ENCODE results near the gene CD320.
A peak's percentile ranks its signal among the peaks of the same experiment; 100 is the strongest.
"Not testable (repeated sequence)": the region's sequence is repeated elsewhere in the genome, so short reads cannot be mapped to it uniquely, and the experiment has no call there.

CD320 gene

DNA sequence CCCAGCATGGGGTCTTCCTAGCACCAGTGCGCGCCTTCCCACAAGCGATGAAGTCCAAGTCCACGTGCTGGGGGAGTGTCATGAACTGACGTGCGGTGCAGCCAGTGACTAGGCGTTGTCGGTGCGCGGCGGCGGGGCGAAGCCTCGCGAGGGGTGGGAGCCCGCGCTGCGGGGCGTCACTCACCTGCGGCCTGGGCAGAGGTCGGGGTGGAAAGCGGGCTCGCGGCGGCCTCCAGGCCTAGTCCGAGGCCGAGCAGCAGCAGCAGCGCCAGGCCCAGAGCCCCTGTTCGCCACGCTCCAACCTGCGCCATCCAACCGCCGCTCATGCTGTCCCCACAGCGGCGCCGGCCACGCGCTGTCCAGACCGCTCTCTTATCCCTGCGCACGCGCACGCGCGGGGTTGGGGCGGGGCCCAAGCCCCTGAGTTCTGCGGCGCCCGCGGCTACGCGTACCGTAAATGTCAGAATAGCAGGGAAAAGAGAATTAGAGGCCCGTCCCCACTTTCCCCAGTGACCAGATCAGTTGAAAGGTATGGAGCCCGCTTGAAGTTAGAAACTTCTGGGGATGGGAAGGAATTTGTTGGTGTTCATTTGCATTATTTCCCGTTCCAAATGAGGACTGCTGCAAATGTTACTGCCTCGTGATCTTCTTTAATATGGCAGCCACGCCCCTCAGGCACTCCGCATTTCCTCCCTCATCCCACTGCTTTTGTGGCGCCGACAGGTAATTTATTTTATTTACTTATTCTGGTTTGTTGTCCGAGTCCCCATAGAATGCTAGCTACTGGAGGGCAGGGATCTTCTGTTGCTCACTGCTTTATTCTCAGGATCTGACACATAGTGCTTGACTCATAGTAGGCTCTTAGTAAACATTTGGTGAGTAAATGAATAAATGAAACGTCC, at the start of gene CD320:
Gene CD320 (minus strand): TSS at position 394 of the 902 bp plus-strand sequence. CDS start 68 bp downstream, at position 326.
- peak; percentile 94 for DNase-seq (ENCODE audit: low read depth)

DNA sequence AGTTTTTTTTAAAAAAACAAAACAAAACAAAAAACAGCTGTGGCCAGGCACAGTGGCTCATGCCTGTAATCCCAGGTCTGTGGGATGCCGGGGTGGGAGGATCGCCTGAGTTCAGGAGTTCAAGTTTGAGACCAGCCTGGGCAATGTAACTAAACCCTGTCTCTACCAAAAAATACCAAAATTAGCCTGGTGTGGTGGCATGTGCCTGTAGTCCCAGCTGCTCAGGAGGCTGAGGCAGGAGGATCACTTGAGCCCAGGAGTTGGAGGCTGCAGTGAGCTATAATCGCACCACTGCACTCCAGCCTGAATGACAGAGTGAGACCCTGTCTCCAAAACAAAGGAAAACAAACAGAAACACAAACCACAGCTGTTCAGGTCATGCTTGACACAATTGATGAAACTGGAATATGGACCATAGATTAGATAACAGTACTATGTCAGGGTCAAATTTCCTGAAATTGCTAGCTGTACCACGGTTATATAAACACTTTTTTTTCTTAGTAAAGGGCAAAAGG, 48.9 kb upstream of the CD320 start:
- TF ChIP-seq, protein P1, sequence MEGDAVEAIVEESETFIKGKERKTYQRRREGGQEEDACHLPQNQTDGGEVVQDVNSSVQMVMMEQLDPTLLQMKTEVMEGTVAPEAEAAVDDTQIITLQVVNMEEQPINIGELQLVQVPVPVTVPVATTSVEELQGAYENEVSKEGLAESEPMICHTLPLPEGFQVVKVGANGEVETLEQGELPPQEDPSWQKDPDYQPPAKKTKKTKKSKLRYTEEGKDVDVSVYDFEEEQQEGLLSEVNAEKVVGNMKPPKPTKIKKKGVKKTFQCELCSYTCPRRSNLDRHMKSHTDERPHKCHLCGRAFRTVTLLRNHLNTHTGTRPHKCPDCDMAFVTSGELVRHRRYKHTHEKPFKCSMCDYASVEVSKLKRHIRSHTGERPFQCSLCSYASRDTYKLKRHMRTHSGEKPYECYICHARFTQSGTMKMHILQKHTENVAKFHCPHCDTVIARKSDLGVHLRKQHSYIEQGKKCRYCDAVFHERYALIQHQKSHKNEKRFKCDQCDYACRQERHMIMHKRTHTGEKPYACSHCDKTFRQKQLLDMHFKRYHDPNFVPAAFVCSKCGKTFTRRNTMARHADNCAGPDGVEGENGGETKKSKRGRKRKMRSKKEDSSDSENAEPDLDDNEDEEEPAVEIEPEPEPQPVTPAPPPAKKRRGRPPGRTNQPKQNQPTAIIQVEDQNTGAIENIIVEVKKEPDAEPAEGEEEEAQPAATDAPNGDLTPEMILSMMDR (IDR thresholded peaks at IDR 0.05; ENCODE audit: insufficient read depth, low read depth, low read length, missing control alignments), result no peak
- no peak for DNase-seq (ENCODE audit: low read depth)
- H3K4me3 ChIP-seq (ENCODE audit: low read depth, low read length), result no peak overlapping the region

More for the DNA sequence above, at the start of gene CD320:
- TF ChIP-seq, protein P1 (IDR thresholded peaks at IDR 0.05; ENCODE audit: insufficient read depth, low read depth, low read length, missing control alignments), result no peak
- H3K4me3 ChIP-seq (ENCODE audit: low read depth, low read length), result peak within 1 kb of the TSS; percentile 66

DNA sequence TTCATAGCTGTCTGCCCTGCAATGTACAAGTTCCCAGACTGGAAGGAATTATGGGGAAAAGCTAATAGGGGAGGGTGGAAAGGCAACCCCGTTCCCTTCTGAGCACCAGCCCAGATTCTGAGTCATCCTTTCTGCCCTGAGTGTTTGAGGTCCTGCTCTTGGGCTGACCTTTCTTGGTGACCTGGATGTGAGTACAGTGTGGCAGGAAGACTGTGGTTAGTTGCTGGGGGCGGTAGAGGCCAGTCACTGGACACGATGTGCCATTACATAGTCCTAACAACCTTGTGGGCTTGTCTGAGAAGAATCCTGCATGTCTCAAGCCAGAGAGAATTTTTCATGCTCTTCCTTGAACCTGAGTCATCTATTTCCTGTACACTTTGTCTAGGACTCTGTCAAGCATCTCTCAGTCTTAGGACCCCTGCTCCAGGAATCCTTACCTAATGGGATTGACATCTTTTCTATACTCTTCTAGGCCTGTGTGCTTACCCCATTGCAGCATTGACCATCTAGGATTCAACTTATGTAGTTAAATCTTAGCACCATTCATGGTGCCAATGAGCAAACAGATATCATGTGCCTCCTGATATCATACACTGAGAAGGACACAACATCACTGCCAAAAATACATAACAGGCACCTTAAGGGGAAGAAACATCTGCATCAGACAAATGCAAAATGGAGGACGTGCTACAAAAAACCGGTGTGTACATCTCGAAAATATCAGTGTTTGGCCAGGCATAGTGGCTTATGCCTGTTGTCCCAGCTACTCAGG, 47.7 kb upstream of the CD320 start:
- no peak overlapping the region for H3K4me3 ChIP-seq (ENCODE audit: low read depth, low read length)
- no peak for DNase-seq (ENCODE audit: low read depth)
- TF ChIP-seq, protein P1 (IDR thresholded peaks at IDR 0.05; ENCODE audit: insufficient read depth, low read depth, low read length, missing control alignments), result no peak

DNA sequence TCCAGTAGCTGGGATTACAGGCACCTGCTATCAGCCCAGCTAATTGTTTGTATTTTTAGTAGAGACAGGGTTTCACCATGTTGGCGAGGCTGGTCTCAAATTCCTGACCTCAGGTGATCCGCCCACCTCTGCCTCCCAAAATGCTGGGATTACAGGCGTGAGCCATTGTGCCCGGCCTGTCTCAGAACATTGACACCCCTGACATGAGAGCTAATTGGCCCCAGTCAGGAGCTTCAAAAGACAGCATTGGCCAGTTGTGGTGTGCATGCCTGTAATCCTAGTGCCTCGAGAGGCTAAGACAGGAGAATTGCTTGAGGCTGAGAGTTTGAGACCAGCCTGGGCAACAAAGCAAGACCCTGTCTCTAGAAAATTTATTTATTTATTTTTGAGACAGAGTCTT, 44.7 kb upstream of the CD320 start:
- not testable (repeated sequence) for DNase-seq (ENCODE audit: low read depth); H3K4me3 ChIP-seq (ENCODE audit: low read depth, low read length)

DNA sequence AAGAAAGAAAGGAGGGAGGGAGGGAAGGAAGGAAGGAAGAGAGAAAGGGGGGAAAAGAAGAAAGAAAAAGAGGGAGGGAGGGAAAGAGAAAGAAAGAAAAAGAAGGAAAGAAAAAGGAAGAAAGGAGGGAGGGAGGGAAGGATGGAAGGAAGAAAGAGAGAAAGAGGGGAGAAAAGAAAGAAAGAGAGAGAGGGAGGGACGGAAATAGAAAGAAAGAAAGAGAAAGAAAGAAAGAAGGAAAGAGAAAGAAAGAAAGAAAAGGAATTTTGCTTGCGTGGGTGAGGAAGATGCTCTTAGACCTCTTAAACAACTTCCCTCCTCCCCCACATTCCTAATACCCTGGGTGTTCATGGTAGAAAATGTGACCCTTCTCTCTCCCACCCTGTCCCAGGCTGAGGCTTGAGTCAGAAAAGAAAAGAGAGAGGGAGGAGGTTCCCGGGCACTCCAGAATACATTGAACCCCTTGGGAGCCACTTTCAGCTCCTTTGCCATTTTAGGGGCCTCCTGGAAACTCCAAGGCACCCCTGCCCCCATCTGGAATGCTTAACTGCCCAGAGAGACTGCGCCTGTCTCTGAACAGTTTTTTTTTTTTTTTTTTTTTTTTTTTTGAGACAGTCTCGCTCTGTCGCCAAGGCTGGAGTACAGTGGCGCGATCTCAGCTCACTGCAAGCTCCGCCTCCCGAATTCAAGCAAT, 44.1 kb upstream of the CD320 start:
- TF ChIP-seq, protein P1 (IDR thresholded peaks at IDR 0.05; ENCODE audit: insufficient read depth, low read depth, low read length, missing control alignments), result no peak
- no peak overlapping the region for H3K4me3 ChIP-seq (ENCODE audit: low read depth, low read length)
- no peak for DNase-seq (ENCODE audit: low read depth)

DNA sequence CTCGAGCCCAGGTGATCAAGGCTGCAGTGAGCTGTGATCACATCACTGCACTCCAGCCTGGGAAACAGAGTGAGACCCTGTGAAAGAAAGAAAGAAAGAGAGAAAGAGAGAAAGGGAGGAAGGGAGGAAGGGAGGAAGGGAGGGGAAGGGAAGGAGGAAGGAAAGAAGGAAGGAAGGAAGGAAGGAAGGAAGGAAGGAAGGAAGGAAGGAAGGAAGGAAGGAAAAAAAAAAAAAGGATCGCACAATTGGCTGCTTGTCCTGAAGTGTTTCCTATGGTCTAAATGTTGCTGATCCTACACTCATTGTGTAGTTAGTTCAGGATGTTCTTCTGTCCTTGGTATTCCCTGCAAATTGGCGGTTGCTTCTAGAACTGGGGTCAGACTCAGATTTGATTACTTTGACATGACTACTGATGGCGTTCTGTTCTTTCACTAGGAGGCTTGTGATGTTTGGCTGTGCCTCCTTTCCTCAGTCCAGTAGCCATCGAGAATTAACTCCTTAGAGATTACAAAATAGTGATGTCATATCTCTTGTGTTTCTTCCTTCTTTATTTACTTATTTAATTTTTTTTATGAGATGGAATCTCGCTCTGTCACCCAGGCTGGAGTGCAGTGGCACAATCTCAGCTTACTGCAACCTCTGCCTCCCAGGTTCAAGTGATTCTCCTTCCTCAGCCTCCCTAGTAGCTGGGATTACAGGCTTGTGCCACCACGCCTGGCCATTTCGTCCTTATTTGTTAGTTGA, 41.6 kb upstream of the CD320 start:
- DNase-seq (ENCODE audit: low read depth); H3K4me3 ChIP-seq (ENCODE audit: low read depth, low read length): not testable (repeated sequence)

DNA sequence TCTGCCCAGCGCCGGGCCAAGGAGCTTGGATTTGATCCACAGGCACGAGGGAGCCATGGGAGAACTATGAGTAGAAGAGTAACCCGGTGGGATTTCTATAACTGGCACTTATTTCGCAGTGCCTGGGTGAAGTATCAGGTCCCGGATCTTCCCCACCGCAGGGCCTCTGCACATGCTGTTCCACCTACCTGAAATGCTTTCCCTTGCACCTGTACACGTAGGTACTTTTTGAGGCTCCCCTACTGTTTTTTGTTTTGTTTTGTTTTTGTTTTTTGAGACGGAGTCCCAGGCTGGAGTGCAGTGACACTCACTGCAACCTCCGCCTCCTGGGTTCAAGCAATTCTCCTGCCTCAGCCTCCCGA, 35.3 kb upstream of the CD320 start:
- TF ChIP-seq, protein P1 (IDR thresholded peaks at IDR 0.05; ENCODE audit: insufficient read depth, low read depth, low read length, missing control alignments), result no peak
- no peak for DNase-seq (ENCODE audit: low read depth)
- peak overlapping the region; percentile 34 for H3K4me3 ChIP-seq (ENCODE audit: low read depth, low read length)

Measured in GM12865 (cell line).